ENCODE measurements around the gene ADCY10. TPM values are rescaled to one million over a fixed set of nuclear protein-coding genes. Genes with fewer than 3 reads are reported as not detected.

ADCY10 gene
- total and polyA plus RNA-seq, 2 donors (not counting 3 experiments of a cell fraction or from before 2014, with no cell fraction given), result not detected

- POLR2A ChIA-PET, result no interaction called here
- H3K4me1 ChIP-seq (ENCODE audit: control insufficient read depth, extremely low read depth, insufficient read depth, low read length), result no peaks in the 10 kb centered on the region
- dilution Hi-C loops (cut with MboI; ENCODE audit: extremely low pct_ligation_motif_present, low sequenced_read_pairs), result no loop called here
- H3K9ac ChIP-seq (replicated peaks; ENCODE audit: extremely low read depth, insufficient read depth, low read length), result no peak overlapping the region
- no peak overlapping the region for H2AFZ ChIP-seq (ENCODE audit: low read depth, low read length)
- DNase-seq (ENCODE audit: low read depth, low spot score) (no peak), FAIRE-seq (no peak)
- no peaks in the 10 kb centered on the region for H4K20me1 ChIP-seq (replicated peaks; ENCODE audit: control insufficient read depth, extremely low read depth, insufficient read depth, low read length)
- H3K79me2 ChIP-seq (ENCODE audit: control insufficient read depth, insufficient read depth, low read length), result peaks cover 23% of the 10 kb centered on the region
- no peaks in the 10 kb centered on the region for H3K9me3 ChIP-seq (replicated peaks; ENCODE audit: control insufficient read depth, insufficient read depth, low read length)
- intact Hi-C loops (cut with micrococcal nuclease), result no loop called here
- no peak overlapping the region for H3K4me2 ChIP-seq (ENCODE audit: insufficient read depth, low read length)
- CTCF ChIA-PET, result no interaction called here
- no TSS peak for BruUV-seq (replicated peaks)
- H3K36me3 ChIP-seq (ENCODE audit: control insufficient read depth in 2 of 2, extremely low read depth in 1 of 2, insufficient read depth in 2 of 2, low read length in 2 of 2), result peaks cover 2 to 4% of the 10 kb centered on the region in 2 experiments
- TF ChIP-seq FOS (IDR thresholded peaks at IDR 0.05; ENCODE audit: borderline replicate concordance, insufficient read depth, low read length) (no peak), POLR2AphosphoS5 (IDR thresholded peaks at IDR 0.05; ENCODE audit: insufficient read depth, low read depth, low read length) (no peak), CTCF (IDR thresholded peaks at IDR 0.05; ENCODE audit: extremely low read depth in 1 of 2, insufficient read depth in 1 of 2, low read depth in 1 of 2, low read length in 2 of 2) (no peak), EZH2 (IDR thresholded peaks at IDR 0.05; ENCODE audit: borderline replicate concordance, low read depth, low read length, severe bottlenecking) (no peak), JUN (IDR thresholded peaks at IDR 0.05; ENCODE audit: borderline replicate concordance, insufficient read depth, insufficient read length, low read depth) (no peak), POLR2A (IDR thresholded peaks at IDR 0.05; ENCODE audit: low read depth, low read length) (no peak), MAX (IDR thresholded peaks at IDR 0.05; ENCODE audit: insufficient read depth, insufficient read length) (no peak), MYC (IDR thresholded peaks at IDR 0.05; ENCODE audit: low read depth, low read length) (no peak)
- no peak overlapping the region for H3K27ac ChIP-seq (ENCODE audit: insufficient read depth, low read depth, low read length)
- H3K4me3 ChIP-seq (replicated peaks in 1 of 3; ENCODE audit: insufficient read depth in 1 of 3, low read depth in 1 of 3, low read length in 3 of 3), result no peak overlapping the region
- no peaks in the 10 kb centered on the region for H3K9me1 ChIP-seq (replicated peaks; ENCODE audit: control insufficient read depth, extremely low read depth, insufficient read depth, low read length)
- no peaks in the 10 kb centered on the region for H3K27me3 ChIP-seq (ENCODE audit: control insufficient read depth in 2 of 2, insufficient read depth in 2 of 2, low read length in 2 of 2)
Observed at GRCh38 chr1:167766538-167766937, 147.4 kb downstream of the ADCY10 start.
